GM12874 (cell line): ENCODE data around the gene CAPN12.

Experiments
- TF ChIP-seq, protein P1 (sequence below): IDR thresholded peaks from 2 replicates; pipeline ENCODE4 v1.5.1; 2011; ENCODE audit warnings: low read depth, mild to moderate bottlenecking, control low read depth, low read length, moderate library complexity; ENCODE audit not compliant: insufficient read depth

CAPN12 gene

DNA sequence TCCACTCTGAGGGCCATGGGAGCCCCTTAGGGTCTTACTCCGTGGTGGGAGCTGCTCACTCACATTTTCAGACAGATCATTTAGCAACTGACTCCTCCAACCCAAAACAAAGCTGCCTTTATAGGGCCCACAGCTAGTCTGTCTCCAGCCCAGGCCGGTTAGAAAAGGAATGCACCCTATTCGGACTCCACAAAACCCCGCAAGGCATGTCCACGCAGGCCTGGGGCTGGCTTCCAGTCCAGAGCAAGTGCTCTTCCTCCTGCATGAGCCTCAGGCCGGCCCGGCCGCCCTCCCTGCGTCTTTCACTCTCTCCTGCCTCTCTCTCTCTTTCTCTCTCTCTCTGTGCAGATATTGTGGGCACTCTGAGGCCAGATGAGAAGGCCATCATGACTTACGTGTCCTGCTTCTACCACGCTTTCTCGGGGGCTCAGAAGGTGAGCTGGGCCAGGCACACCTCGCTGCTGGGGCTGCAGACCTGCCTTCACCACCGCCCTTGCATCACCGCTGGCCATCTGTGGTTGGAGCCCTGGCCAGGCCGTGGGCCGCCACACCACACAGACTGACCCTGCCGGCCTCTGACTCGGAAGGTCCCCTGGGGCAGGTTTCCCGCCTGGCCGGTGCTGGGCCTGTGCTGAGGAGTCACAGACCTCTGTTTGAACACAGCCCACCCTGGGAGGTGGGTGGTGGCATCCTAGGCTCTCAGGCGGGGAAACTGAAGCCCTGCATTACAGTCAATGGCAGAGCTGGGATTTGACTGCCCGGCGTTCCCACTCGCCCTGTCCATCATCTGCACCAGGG is 33.1 kb downstream of the CAPN12 start:
- TF ChIP-seq, protein P1, sequence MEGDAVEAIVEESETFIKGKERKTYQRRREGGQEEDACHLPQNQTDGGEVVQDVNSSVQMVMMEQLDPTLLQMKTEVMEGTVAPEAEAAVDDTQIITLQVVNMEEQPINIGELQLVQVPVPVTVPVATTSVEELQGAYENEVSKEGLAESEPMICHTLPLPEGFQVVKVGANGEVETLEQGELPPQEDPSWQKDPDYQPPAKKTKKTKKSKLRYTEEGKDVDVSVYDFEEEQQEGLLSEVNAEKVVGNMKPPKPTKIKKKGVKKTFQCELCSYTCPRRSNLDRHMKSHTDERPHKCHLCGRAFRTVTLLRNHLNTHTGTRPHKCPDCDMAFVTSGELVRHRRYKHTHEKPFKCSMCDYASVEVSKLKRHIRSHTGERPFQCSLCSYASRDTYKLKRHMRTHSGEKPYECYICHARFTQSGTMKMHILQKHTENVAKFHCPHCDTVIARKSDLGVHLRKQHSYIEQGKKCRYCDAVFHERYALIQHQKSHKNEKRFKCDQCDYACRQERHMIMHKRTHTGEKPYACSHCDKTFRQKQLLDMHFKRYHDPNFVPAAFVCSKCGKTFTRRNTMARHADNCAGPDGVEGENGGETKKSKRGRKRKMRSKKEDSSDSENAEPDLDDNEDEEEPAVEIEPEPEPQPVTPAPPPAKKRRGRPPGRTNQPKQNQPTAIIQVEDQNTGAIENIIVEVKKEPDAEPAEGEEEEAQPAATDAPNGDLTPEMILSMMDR, result no peak

GRCh38 chr19:38710416-38710702 is 33.9 kb downstream of the CAPN12 start:
- TF ChIP-seq, protein P1, result no peak

DNA sequence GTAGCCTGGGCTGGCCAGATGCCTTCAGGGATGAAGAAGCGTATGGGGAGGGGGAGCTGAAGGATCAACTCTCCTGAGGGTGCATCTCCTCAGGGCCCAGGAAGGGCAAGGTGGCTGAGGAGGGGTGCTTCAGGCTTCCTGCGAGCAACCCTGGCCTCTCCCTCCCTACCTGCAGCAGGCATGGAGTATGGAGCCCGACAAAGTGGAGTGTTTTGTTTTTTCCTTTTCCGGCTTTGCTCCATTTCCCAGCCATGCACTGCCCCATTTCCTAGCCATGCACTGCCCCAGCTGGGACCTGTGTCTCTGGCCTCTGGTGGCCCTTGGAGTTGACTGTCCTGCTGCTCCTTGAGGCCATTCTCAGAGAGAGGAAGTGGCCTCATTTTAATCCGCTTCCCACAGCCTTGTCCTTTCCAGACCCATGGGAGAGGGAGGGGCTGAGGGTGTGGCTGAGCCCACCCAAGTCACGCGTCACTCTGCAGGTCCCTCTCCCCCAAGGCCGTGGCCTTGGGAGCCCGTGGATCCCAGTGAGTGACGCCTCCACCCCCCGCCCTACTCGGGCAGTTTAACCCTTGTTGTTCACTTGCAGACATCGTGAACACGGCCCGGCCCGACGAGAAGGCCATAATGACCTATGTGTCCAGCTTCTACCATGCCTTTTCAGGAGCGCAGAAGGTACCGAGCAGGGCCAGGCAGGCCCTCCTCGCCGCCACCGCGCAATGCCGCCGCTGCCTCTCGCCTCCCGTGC is 34.4 kb downstream of the CAPN12 start:
- TF ChIP-seq, protein P1, result no peak

DNA sequence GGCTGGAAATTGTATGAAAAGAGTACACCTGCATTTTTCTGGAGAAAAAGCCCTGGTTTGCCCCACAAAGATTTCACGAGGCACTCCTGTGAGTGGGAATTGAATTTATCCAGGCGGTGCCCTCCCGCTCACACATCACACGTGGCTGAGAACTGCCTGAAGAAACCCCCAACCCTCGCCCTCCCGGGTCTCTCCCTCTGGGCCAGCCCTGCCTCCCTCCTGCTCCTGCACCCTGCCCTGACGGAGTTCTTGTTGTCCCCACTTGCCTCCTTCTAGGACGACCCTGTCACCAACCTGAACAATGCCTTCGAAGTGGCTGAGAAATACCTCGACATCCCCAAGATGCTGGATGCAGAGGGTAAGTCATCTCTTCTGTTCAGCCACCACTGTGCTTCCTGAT is 35.2 kb downstream of the CAPN12 start:
- TF ChIP-seq, protein P1, result no peak

DNA sequence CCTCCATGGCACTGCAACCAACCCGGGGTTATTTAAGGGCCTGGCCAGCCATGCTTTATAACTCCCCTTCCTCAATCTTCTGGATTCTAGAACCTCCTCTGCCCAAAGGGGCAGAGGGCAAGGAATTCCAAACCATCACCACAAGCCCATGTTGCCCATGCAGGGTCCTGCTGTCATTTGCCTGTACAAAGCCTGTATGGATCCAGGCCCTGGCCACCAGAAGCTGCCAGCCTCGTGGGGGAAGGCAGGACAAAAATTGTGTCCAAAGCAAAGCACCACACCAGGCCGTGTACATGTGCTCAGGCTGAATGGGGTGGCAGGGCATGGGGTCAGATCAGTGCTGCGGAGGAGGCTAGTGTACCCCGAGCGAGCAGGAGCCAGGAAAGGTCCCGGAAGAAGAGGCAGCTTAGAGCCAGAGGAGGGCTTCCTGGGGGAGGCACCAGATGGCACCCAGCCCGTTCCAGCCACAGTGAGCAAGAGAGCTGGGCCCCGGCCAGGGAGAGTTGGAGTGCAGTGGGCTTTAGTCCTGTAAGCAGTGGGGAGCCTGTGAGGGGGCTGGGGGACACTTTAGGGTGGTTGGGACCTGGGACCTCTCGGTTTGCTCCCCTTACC is 35.8 kb downstream of the CAPN12 start:
- TF ChIP-seq, protein P1, result no peak

DNA sequence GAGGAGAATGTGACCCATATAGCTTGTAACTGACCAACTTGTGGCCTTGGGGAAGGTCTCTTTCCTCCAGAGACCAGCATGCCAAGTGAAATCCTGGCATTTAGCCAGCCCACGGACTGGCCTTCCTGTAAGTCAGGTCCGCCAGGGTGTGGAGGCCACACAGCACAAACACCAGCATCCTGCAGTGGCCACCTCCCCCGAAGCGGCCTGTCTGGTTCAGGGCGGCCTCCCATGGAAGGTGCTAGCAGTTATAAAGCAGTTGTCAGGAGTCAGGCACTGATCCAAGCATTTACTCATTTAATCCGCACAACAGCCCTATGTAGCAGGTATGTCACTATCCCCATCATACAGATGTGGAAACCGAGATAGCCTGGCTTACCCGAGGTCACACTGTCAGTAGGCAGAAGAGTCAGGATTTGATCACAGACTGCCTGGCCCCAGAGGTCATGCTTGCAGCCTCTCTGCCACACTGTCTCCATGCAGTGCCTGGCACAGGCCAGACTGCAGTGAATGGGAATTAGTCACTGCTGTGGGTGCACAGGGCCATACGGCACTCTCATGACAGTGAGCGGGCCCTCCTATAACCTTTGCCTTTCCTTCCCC is 36.7 kb downstream of the CAPN12 start:
- TF ChIP-seq, protein P1, result no peak

DNA sequence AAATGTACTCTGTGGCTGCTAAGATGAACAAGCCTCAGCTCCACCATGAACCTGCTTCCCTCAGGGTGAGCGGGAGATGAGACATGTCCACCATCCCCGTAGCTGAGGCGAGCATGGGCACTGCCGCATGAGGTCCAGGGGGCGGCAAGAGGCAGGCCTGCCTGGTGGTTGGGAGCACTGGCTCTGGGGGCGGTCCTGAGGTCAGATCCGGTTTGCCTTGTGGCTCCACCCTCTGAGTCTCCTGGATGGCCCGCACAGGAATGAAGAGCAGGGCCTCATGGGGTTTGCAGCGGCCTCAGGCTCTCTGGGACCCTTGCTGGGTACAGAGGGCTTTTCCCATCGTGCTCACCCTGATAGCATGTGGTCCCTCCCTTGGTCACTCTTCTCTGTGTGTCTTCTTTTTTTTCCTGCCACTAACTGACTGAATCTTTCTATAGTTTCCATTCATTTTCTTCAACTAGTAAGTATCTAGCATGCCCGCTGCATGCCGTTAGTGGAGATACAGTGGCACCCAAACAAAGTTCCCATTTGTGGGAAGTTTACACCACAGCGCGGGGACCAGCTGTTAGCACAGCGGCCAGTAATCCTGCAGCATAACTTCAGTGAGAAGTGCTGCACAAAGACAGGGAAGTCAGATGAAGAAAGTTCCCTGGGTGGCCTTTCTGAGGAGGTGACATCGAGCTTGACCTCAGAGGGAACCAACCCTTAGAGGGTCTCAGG is 37.3 kb downstream of the CAPN12 start:
- TF ChIP-seq, protein P1, result no peak
